Type B pancreatic cell (in vitro differentiated cells): ENCODE data around the gene PPP1R1B. TPM values are rescaled to one million over a fixed set of nuclear protein-coding genes. Genes with fewer than 3 reads are reported as not detected.

Source experiments
- DNase-seq: peaks from one replicate; pipeline ENCODE4 v3.0.0; 2021; ENCODE audit warnings: mixed read lengths; ENCODE audit not compliant: unreplicated experiment; ENCODE audit errors: extremely low spot score
- H3K27ac Mint-ChIP-seq: 2 replicates; pipeline ENCODE4 v1.8.0; 2021; ENCODE audit warnings: mild to moderate bottlenecking, mixed read lengths
- H3K27me3 Mint-ChIP-seq: 2 replicates; pipeline ENCODE4 v1.8.0; 2021; ENCODE audit warnings: mixed read lengths
- H3K36me3 Mint-ChIP-seq: 2 replicates; pipeline ENCODE4 v1.8.0; 2021; ENCODE audit warnings: mixed read lengths
- H3K4me1 Mint-ChIP-seq: one replicate; pipeline ENCODE4 v1.8.0; 2021; ENCODE audit warnings: mixed read lengths; ENCODE audit not compliant: unreplicated experiment
- H3K4me3 Mint-ChIP-seq: 2 replicates; pipeline ENCODE4 v1.8.0; 2021; ENCODE audit warnings: mild to moderate bottlenecking, mixed read lengths
- H3K9me3 Mint-ChIP-seq: 2 replicates; pipeline ENCODE4 v1.8.0; 2021; ENCODE audit warnings: mixed read lengths
- CTCF ChIP-seq: fragments of 200-600 bp; sonication (generic); conservative IDR thresholded peaks from 2 replicates; pipeline ENCODE4 v1.5.0; 2021; ENCODE audit warnings: antibody characterized with exemption, mild to moderate bottlenecking
- total RNA-seq: library from RNA; stranded (reverse); gene quantifications from 2 replicates; pipeline ENCODE4 v1.2.1, GENCODE V29; 2021; ENCODE audit warnings: low replicate concordance

Gene PPP1R1B
- total RNA-seq, 1 donor from 2014 or later: 3.7 TPM

DNA sequence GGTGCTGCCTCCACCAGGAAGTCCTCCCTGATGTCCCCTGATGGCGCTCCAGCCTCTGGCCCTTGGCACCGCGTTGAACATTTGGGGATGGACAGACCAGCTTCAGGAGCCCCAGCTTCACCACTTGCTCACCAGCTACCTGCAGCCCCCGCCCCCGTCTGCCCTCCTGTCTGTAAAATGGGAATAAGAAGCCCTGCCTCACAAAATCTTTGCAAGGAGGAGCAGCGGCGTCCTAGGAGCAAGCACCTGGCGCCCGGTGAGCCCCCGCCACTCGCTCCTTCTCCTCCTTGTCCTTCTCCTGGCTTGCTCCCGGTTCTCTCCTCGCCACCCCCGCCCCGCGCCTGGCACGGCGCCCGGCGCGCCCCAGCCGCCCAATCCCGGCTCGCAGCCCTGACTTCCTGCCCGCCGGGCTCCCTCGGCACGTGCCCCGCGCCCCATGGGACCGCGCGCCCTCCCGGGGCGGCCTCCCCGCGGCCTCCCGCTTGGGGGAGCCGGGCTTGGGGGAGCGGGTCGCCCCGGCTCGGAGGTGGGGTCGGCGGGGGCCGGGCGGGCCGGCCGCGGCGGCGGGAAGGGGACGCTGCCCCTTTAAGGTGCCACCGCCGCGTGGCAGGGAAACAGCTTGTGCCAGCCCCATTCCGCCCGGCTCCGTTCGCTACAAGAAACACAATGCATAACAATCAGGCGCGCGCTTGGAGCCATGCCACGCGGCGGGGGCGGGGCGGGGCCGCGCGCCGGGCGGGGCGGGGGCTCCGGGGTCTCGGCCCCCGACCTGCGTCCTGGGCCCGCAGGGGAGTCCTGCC, 9.1 kb upstream of the PPP1R1B start:
- Mint-ChIP-seq H3K27me3 (peaks cover 82% of the 10 kb centered on the region), H3K36me3 (no peaks in the 10 kb centered on the region), H3K4me1 (peaks cover 6% of the 10 kb centered on the region), H3K9me3 (no peaks in the 10 kb centered on the region), H3K4me3 (peak overlapping the region; percentile 84), H3K27ac (no peak overlapping the region)
- DNase-seq: no peak
- TF ChIP-seq CTCF: no peak

DNA sequence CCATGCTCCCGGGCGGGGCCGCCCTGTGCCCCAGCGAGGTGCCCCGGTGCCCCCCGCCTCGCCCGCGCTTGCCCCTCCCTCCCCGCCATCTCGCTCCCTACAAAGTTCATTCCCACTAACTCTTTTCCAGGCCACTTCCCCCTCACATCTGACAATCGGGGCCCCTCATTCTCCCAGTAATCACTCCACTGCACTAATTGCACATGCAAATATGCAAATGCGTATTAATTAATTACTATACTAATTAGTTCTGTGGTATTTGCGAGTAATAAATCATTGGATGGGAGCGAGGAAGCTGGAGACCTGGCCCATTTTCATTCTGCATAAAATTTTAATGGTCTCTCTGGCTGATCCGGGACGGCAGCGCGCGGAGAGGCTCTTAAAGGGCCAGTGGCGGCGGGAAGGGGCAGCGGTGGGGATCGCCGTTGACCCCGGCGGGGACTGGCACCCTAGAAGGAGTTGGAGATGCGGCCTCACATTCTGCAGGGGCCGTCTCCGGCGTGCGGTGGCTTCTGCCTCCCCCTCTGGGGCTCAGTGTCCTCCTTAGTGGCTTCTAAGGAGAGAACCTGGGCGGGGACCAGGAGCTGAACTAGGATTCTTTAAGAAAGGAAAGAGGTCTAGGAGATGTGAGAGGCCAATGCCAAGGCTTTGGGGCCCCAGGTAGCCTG, 8.4 kb upstream of the PPP1R1B start:
- Mint-ChIP-seq H3K4me3 (peak overlapping the region; percentile 84), H3K4me1 (peaks cover 6% of the 10 kb centered on the region), H3K27me3 (peaks cover 76% of the 10 kb centered on the region), H3K9me3 (no peaks in the 10 kb centered on the region), H3K36me3 (no peaks in the 10 kb centered on the region), H3K27ac (no peak overlapping the region)
- DNase-seq: no peak
- TF ChIP-seq CTCF: no peak

- Mint-ChIP-seq H3K27ac (no peak overlapping the region), H3K9me3 (no peaks in the 10 kb centered on the region), H3K4me1 (peaks cover 6% of the 10 kb centered on the region), H3K36me3 (no peaks in the 10 kb centered on the region), H3K27me3 (peaks cover 74% of the 10 kb centered on the region), H3K4me3 (peak overlapping the region; percentile 44)
- no peak for TF ChIP-seq CTCF
- DNase-seq: no peak
These were observed 7.6 kb upstream of the PPP1R1B start for GRCh38 chr17:39618956-39619785.

- Mint-ChIP-seq H3K27ac (no peak overlapping the region), H3K9me3 (no peaks in the 10 kb centered on the region), H3K4me1 (peaks cover 6% of the 10 kb centered on the region), H3K36me3 (no peaks in the 10 kb centered on the region), H3K4me3 (no peak overlapping the region), H3K27me3 (peaks cover 73% of the 10 kb centered on the region)
- no peak for DNase-seq
- TF ChIP-seq CTCF: no peak
These were observed 7.0 kb upstream of the PPP1R1B start for GRCh38 chr17:39619786-39620101.

DNA sequence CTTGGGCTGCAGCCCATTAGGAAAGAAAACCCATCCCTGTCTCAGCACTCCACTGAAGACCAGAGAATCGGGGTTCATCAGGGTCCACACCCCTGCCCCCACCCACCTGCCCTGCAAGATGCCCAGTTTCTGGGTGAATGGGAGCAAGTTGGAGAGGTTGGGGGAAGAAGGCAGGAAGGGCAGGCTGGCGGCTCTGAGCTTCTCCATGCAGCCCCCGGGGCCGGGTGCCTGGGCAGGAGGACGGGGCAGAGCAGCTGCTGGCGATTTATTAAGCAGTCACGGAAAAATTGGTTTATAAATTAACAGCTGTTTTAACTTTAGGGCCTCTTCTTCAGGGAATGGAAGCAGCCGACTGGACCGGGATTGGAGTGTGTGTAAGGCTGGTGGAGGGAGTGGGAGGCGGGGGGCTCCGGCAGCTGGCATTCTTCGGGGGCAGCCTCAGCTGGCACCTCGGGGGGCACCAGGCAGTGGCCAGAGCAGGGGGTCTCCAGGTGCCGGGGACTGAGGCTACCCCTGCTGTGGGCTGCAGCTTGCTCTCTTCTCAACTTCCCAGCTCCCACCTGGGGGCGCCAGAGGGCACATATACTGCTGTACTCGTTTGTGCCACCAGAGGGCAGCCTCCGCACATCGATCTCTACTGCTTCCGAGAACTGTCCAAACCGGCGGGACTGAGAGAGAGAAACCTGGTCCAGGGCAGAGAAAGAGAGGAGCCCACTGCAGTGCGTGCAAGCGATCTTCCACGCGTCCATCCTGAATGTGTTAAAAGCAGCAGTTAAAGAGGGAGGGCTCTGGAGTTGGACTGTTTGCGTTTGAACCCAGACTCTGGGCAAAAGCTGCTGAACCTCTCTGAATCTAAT, 5.0 kb upstream of the PPP1R1B start:
- peak overlapping the region; percentile 45 for H3K4me3 Mint-ChIP-seq
- peak; percentile 93 for DNase-seq
- peaks cover 6% of the 10 kb centered on the region for H3K4me1 Mint-ChIP-seq
- H3K9me3 Mint-ChIP-seq: no peaks in the 10 kb centered on the region
- no peaks in the 10 kb centered on the region for H3K36me3 Mint-ChIP-seq
- no peak overlapping the region for H3K27ac Mint-ChIP-seq
- peak; percentile 100 for TF ChIP-seq CTCF
- peaks cover 73% of the 10 kb centered on the region for H3K27me3 Mint-ChIP-seq
